C4-2B (cell line): ENCODE measurements around the gene NUP98.
"Not testable (repeated sequence)": the region's sequence is repeated elsewhere in the genome, so short reads cannot be mapped to it uniquely, and the experiment has no call there.

Source experiments
- H3K27ac ChIP-seq: fragments of 450-650 bp; 2 replicates; pipeline ENCODE4 v1.5.1; 2017
- ZFX ChIP-seq: fragments of 450-650 bp; IDR thresholded peaks from 2 replicates; pipeline ENCODE4 v1.6.1; 2017
- TF ChIP-seq, protein P1 (sequence below): fragments of 450-650 bp; conservative IDR thresholded peaks from 2 replicates; pipeline ENCODE4 v1.5.1; 2017; ENCODE audit warnings: mild to moderate bottlenecking

NUP98 gene

DNA sequence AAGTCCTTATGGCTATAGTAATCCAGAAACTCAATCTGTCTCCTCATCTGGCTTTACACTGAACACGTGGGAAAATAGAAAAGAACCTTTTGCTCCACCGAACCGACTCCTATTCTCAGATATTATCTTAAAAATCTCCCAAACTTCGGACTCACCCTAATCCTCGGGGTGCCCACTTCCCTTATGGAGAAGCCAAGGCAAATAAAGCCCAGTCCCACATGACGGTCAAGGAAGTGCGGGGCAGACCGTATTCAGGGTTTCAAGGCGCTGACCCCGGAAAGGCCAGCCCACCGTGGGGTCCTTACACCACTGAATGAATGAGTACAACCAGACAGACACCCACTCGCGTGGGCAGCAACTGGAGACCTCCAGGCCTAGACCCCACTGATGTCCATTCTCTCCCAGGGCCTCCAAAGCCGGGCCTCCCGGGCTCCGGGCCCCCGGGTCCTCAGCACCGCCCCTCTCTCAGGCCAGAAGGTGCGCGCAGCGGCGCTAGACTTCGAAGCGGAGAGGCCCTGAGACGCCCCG, 489 bp downstream of the NUP98 start:
- H3K27ac ChIP-seq: peak overlapping the region; percentile 93
- TF ChIP-seq, protein P1, sequence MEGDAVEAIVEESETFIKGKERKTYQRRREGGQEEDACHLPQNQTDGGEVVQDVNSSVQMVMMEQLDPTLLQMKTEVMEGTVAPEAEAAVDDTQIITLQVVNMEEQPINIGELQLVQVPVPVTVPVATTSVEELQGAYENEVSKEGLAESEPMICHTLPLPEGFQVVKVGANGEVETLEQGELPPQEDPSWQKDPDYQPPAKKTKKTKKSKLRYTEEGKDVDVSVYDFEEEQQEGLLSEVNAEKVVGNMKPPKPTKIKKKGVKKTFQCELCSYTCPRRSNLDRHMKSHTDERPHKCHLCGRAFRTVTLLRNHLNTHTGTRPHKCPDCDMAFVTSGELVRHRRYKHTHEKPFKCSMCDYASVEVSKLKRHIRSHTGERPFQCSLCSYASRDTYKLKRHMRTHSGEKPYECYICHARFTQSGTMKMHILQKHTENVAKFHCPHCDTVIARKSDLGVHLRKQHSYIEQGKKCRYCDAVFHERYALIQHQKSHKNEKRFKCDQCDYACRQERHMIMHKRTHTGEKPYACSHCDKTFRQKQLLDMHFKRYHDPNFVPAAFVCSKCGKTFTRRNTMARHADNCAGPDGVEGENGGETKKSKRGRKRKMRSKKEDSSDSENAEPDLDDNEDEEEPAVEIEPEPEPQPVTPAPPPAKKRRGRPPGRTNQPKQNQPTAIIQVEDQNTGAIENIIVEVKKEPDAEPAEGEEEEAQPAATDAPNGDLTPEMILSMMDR: no peak
- no peak for TF ChIP-seq ZFX

DNA sequence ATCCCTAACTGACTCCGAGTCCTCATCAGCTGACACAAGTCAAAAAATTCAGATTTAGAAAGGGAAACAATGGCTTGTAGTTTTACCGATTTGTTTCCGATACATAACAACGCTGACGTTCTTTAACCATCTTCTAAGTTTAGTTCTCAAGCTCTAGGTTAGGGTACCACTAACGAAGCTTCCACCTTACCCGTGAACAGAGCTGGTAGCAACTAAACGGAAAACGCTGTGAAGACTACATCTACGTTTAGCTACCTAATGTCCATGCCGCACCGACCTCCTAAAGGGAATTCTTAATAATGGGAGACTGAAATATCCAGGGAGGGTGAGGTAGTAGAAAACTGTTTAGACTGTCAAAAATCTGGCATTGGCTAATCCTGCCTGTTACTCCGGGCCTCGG, 1.0 kb downstream of the NUP98 start:
- peak overlapping the region; percentile 93 for H3K27ac ChIP-seq

DNA sequence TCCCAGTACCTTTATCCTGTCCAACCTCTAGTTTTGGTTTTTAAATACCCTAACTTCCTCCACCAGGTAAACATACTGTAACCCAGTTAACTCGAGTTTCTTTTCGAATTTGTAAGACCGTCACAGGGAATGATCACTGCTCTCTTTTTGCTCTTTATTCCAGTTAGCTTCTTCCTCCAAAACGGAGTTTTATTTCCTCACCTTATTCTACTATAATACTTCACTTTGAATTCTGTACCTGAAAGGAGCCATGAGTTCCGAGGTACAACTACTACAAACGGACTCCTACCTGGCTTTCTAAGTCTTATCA, 1.4 kb downstream of the NUP98 start:
- no peak for TF ChIP-seq ZFX
- TF ChIP-seq, protein P1: no peak
- no peak overlapping the region for H3K27ac ChIP-seq

More for the DNA sequence above, 1.0 kb downstream of the NUP98 start:
- TF ChIP-seq, protein P1: no peak
- no peak for TF ChIP-seq ZFX

DNA sequence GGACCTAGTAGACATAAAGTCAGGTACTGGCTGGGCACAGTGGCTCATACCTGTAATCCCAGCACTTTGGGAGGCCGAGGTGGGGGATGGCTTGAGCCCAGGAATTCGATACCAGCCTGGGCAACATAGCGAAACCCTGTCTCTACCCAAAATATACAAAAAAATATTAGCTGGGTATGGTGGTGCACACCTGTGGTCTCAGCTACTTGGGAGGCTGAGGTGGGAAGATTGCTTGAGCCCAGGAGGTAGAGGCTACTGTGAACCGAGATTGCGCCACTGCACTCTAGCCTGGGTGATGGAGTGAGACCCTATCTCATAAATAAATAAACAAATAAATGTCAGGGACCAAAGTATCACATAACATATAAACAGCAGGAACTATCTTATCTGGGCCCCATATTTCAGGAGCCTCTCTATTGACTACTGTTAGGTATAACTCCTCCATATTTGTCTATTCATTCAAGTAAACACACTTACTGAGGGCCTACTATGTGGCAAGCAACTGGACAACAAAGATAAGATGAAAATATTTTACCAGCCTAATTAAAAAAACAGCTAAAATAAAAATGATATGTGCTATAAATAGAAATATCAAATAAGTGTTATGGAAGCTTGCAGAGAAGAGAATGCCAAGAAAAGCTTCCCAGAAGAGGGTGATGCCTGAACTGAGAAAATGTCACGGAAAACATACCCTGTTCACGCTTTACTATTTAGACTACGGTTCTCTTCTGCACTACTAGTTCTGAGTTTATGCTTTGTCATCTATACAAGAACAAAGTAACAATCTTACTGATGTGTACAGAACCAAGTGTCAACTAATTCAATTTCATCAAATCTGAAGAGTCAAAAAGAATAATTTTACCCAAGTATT, 2.0 kb downstream of the NUP98 start:
- H3K27ac ChIP-seq: no peak overlapping the region
- TF ChIP-seq, protein P1: no peak
- TF ChIP-seq ZFX: no peak

DNA sequence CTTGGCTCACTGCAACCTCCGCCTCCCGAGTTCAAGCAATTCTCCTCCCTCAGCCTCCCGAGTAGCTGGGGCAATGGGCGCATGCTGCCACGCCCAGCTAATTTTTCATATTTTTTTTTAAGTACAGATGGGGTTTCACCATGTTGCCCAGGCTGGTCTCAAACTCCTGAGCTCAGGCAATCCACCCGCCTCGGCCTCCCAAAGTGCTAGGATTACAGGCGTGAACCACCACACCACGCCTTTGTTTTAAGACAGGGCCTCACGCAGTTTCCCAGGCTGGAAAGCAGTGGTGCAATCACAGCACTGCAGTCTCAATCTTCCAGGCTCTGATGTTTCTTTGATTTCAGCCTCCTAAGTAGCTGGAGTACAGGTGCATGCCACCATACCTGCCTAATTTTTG, 3.0 kb downstream of the NUP98 start:
- not testable (repeated sequence) for H3K27ac ChIP-seq

DNA sequence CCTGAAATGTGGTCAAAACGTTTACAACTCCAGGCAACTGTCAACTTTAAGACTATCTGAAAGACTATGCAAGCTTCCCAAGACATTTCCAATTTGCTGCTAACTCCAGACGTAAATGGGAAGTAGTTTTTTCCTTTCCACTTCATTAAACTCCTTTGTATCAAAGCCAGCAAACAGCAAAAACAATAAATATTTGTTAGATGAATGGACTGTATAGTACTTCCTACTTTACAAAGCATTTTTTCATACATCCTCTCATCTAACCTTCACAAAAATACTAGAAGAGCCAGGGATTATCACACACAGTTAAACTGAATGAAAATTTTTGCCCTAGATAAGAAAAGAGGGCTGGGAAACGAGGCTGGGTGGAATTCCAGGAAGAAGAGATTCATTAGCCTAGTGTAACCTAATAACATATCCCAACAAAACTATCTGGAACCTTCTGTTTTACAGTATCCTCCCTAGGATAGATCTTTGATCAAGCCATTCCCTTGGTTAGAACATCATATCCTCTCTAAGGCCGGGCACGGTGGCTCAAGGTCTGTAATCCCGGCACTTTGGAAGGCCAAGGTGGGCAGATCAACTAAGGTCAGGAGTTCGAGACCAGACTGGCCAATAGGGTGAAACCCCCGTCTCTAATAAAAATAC, 10.4 kb downstream of the NUP98 start:
- no peak overlapping the region for H3K27ac ChIP-seq
- TF ChIP-seq ZFX: no peak
- TF ChIP-seq, protein P1: no peak

DNA sequence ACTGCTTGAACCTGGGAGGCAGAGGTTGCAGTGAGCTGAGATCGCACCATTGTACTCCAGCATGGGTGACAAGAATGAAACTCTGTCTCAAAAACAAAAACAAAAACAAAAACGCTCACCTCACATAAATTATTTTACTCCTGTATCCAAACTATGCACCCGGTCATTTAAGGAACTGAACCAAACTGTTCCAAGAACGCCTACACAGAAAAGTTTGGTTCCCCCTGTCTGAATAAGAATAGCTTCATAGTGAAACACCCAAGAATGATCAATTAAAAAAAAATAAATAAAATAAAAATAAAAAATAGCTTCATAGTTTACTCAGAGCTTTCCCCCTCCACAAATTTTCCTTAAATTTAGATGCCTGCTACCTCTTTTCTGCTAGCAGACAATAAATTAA, 13.7 kb downstream of the NUP98 start:
- H3K27ac ChIP-seq: no peak overlapping the region
- TF ChIP-seq, protein P1: no peak
- TF ChIP-seq ZFX: no peak
